HepG2 (cell line): Measurements from ENCODE around the gene ZBTB7B. TPM values are rescaled to one million over a fixed set of nuclear protein-coding genes. Genes with fewer than 3 reads are reported as not detected.
A peak's percentile ranks its signal among the peaks of the same experiment; 100 is the strongest.

Experiments
- AKAP8 ChIP-seq: sonication (generic); formaldehyde crosslinking; IDR thresholded peaks from 2 replicates; pipeline ENCODE4 v1.5.1; 2020; ENCODE audit warnings: mild to moderate bottlenecking, missing genetic modification reagents
- CERS6 ChIP-seq: sonication (generic); formaldehyde crosslinking; IDR thresholded peaks from 2 replicates; pipeline ENCODE4 v1.5.0; 2020; ENCODE audit warnings: missing genetic modification reagents
- FOXO4 ChIP-seq: sonication (generic); formaldehyde crosslinking; conservative IDR thresholded peaks from 2 replicates; pipeline ENCODE4 v1.8.1; 2023; ENCODE audit warnings: missing genetic modification reagents
- GMEB1 ChIP-seq: sonication (generic); formaldehyde crosslinking; IDR thresholded peaks from 2 replicates; pipeline ENCODE4 v1.5.1; 2020; ENCODE audit warnings: missing genetic modification reagents, mild to moderate bottlenecking, borderline replicate concordance
- HDAC2 ChIP-seq: sonication (generic); formaldehyde crosslinking; IDR thresholded peaks from 2 replicates; pipeline ENCODE4 v1.4.0; 2020; ENCODE audit warnings: missing genetic modification reagents
- HMGA1 ChIP-seq: sonication (generic); formaldehyde crosslinking; conservative IDR thresholded peaks from 2 replicates; pipeline ENCODE4 v1.4.0; 2020; ENCODE audit warnings: missing genetic modification reagents
- HNF1B ChIP-seq: sonication (generic); formaldehyde crosslinking; IDR thresholded peaks from 2 replicates; pipeline ENCODE4 v1.5.1; 2020; ENCODE audit warnings: mild to moderate bottlenecking, moderate library complexity, missing genetic modification reagents
- ISL2 ChIP-seq: sonication (generic); formaldehyde crosslinking; IDR thresholded peaks from 2 replicates; pipeline ENCODE4 v1.5.0; 2020; ENCODE audit warnings: missing genetic modification reagents
- KDM2A ChIP-seq: sonication (generic); formaldehyde crosslinking; IDR thresholded peaks from 2 replicates; pipeline ENCODE4 v1.4.0; 2020; ENCODE audit warnings: low read depth, missing genetic modification reagents, borderline replicate concordance
- MAFK ChIP-seq, 2 experiments: IDR thresholded peaks in 1 of 2; conservative IDR thresholded peaks in 1 of 2; 2 replicates each; pipeline ENCODE4 v1.6.1; 2011; ENCODE audit warnings: improper control_type of control experiment in 2 of 2, low read length in 2 of 2
- MIER3 ChIP-seq: IDR thresholded peaks from 2 replicates; pipeline ENCODE4 v1.6.1; 2016; ENCODE audit warnings: missing compliant biosample characterization, borderline replicate concordance
- MTA1 ChIP-seq: sonication (generic); formaldehyde crosslinking; IDR thresholded peaks from 2 replicates; pipeline ENCODE4 v1.4.0; 2020; ENCODE audit warnings: missing genetic modification reagents, mild to moderate bottlenecking, borderline replicate concordance
- MXD4 ChIP-seq: IDR thresholded peaks from 2 replicates; pipeline ENCODE4 v1.6.1; 2016; ENCODE audit warnings: mild to moderate bottlenecking, missing biosample characterization, missing genetic modification reagents
- NCOA1 ChIP-seq: sonication (generic); formaldehyde crosslinking; IDR thresholded peaks from 2 replicates; pipeline ENCODE4 v1.9.0; 2021; ENCODE audit warnings: missing genetic modification reagents
- NCOA5 ChIP-seq: sonication (generic); formaldehyde crosslinking; IDR thresholded peaks from 2 replicates; pipeline ENCODE4 v1.4.0; 2020; ENCODE audit warnings: missing genetic modification reagents
- RBFOX2 ChIP-seq: fragments of 200-400 bp; formaldehyde crosslinking; IDR thresholded peaks from 2 replicates; pipeline ENCODE4 v1.6.1; 2017; ENCODE audit warnings: low read depth, mild to moderate bottlenecking, low read length
- SOX5 ChIP-seq: IDR thresholded peaks from 2 replicates; pipeline ENCODE4 v1.6.1; 2016; ENCODE audit warnings: borderline replicate concordance
- ZFP82 ChIP-seq: sonication (generic); formaldehyde crosslinking; IDR thresholded peaks from 2 replicates; pipeline ENCODE4 v1.5.1; 2020; ENCODE audit warnings: mild to moderate bottlenecking, missing genetic modification reagents, borderline replicate concordance
- ZNF292 ChIP-seq: sonication (generic); formaldehyde crosslinking; IDR thresholded peaks from 2 replicates; pipeline ENCODE4 v1.8.1; 2022; ENCODE audit warnings: mild to moderate bottlenecking, low read depth, missing genetic modification reagents, borderline replicate concordance
- ZNF333 ChIP-seq: sonication (generic); formaldehyde crosslinking; IDR thresholded peaks from 2 replicates; pipeline ENCODE4 v1.4.0; 2020; ENCODE audit warnings: mild to moderate bottlenecking, missing genetic modification reagents, borderline replicate concordance
- ZNF569 ChIP-seq: sonication (generic); formaldehyde crosslinking; IDR thresholded peaks from 2 replicates; pipeline ENCODE4 v1.5.0; 2020; ENCODE audit warnings: mild to moderate bottlenecking, missing genetic modification reagents, moderate library complexity, borderline replicate concordance
- ZNF652 ChIP-seq: IDR thresholded peaks from 2 replicates; pipeline ENCODE4 v1.6.1; 2016; ENCODE audit warnings: low read depth, borderline replicate concordance
- ZNF660 ChIP-seq: sonication (generic); formaldehyde crosslinking; IDR thresholded peaks from 2 replicates; pipeline ENCODE4 v1.5.1; 2020; ENCODE audit warnings: mild to moderate bottlenecking, low read depth, missing genetic modification reagents, borderline replicate concordance
- ZNF670 ChIP-seq: sonication (generic); formaldehyde crosslinking; IDR thresholded peaks from 2 replicates; pipeline ENCODE4 v1.8.0; 2022; ENCODE audit warnings: mild to moderate bottlenecking, missing genetic modification reagents, borderline replicate concordance
- ZNF781 ChIP-seq: sonication (generic); formaldehyde crosslinking; IDR thresholded peaks from 2 replicates; pipeline ENCODE4 v1.5.1; 2020; ENCODE audit warnings: borderline replicate concordance, mild to moderate bottlenecking, missing genetic modification reagents; ENCODE audit errors: not compliant biosample characterization
- polyA plus RNA-seq, 8 experiments: library from polyadenylated mRNA; depleted of rRNA in 3 of 8; stranded (reverse) in 7 of 8; unstranded in 1 of 8; fragments of >200 nt; fragmentation: Illumina TruSeq in 4 of 8; extraction: Trizol in 4 of 8; gene quantifications; 2 replicates each; pipeline versions ENCODE4 v1.2.1 to v1.2.3, GENCODE V29; 2011 to 2016; ENCODE audit warnings: low read depth in 4 of 8, missing spikeins in 1 of 8, mixed read lengths in 1 of 8; ENCODE audit not compliant: insufficient read depth in 1 of 8
- total RNA-seq, 5 experiments: library from RNA; depleted of rRNA; stranded (reverse); fragments of >200 nt; fragmentation: Illumina TruSeq; extraction: Trizol; gene quantifications; 2 replicates each; pipeline ENCODE4 v1.2.3, GENCODE V29; 2016; ENCODE audit warnings: low read depth in 1 of 5

Gene ZBTB7B
- total and polyA plus RNA-seq, 2 of the 13 experiments (the other 11 are each of a cell fraction or from before 2014, with no cell fraction given) = 15.5 to 17.5 TPM

GRCh38 chr1:155063550-155064110, 61.0 kb downstream of the ZBTB7B start, which contains the start of gene EFNA4 (continued):
- TF ChIP-seq GMEB1 (CRISPR knock-in tag) = 0 out of 2 replicates have a peak, but pooled peaks have one; percentile 30
- no peak for TF ChIP-seq ZNF781
- no peak for TF ChIP-seq HMGA1 (CRISPR knock-in tag)
- 0 out of 2 replicates have a peak, but pooled peaks have one; percentile 21 for TF ChIP-seq HNF1B (CRISPR knock-in tag)
- TF ChIP-seq NCOA5 (CRISPR knock-in tag) = no peak
- TF ChIP-seq KDM2A (CRISPR knock-in tag) = no peak; the same call in 1 of the 2 replicates
- no peak for TF ChIP-seq FOXO4
- TF ChIP-seq AKAP8 (CRISPR knock-in tag) = no peak
- no peak for TF ChIP-seq ZFP82 (CRISPR knock-in tag)
- no peak for TF ChIP-seq CERS6 (CRISPR knock-in tag)
- TF ChIP-seq MAFK (conservative IDR thresholded peaks at IDR 0.05 in 1 of 2, IDR thresholded peaks at IDR 0.05 in 1 of 2; ENCODE audit: low read length in 2 of 2) = no peak
- peak; percentile 10; the same call in 1 of the 2 replicates for TF ChIP-seq ZNF292
- 0 out of 2 replicates have a peak, but pooled peaks have one; percentile 25 for TF ChIP-seq ISL2 (CRISPR knock-in tag)
- peak; percentile 80 for TF ChIP-seq RBFOX2
- no peak for TF ChIP-seq ZNF660
- no peak for TF ChIP-seq MXD4 (CRISPR knock-in tag)
- no peak for TF ChIP-seq ZNF569 (CRISPR knock-in tag)
- no peak for TF ChIP-seq ZNF670
- 0 out of 2 replicates have a peak, but pooled peaks have one; percentile 11 for TF ChIP-seq SOX5 (CRISPR knock-in tag)
- no peak for TF ChIP-seq MIER3
- TF ChIP-seq MTA1 (CRISPR knock-in tag) = no peak; the same call in 1 of the 2 replicates
- TF ChIP-seq ZNF333 (CRISPR knock-in tag) = 0 out of 2 replicates have a peak, but pooled peaks have one; percentile 33
- TF ChIP-seq ZNF652 = peak; percentile 100
- TF ChIP-seq NCOA1 (CRISPR knock-in tag) = no peak; the same call in 1 of the 2 replicates
- TF ChIP-seq HDAC2 (CRISPR knock-in tag) = peak; percentile 50; the same call in 1 of the 2 replicates
